AG10803 (cell line): ENCODE measurements around the gene HNRNPCL4.
"Not testable (repeated sequence)": the region's sequence is repeated elsewhere in the genome, so short reads cannot be mapped to it uniquely, and the experiment has no call there.

Experiments used
- DNase-seq: peaks from one replicate; pipeline ENCODE4 v3.0.0; 2010; ENCODE audit warnings: low read depth
- H3K4me3 ChIP-seq: 2 replicates; pipeline ENCODE4 v1.5.1; 2011; ENCODE audit warnings: mild to moderate bottlenecking, low read length, control low read depth

HNRNPCL4 gene

DNA sequence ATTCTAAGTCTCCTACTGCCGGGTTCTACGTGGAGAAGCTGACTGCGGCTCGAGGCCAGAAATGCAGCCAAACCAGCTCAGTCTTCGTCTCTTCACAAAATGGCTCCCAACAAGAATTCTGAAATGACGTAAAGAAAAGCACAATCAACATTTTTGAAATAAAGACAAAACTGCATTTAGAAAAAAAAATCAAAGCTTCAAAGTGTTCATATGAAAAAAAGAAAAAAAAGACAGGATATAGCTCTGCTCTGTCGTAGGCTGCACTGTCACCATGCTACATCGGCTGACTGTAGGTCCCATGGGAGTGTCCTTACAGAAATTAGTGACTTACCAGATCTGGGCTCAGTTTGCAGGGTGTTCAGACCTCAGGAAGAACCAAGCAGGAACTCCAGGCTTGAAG is at the start of gene HNRNPCL4:
TSS of gene HNRNPCL4 (minus strand) at position 101 of the 400 bp plus-strand sequence. CDS start 164 bp downstream, outside the sequence.
- H3K4me3 ChIP-seq, DNase-seq: not testable (repeated sequence)

DNA sequence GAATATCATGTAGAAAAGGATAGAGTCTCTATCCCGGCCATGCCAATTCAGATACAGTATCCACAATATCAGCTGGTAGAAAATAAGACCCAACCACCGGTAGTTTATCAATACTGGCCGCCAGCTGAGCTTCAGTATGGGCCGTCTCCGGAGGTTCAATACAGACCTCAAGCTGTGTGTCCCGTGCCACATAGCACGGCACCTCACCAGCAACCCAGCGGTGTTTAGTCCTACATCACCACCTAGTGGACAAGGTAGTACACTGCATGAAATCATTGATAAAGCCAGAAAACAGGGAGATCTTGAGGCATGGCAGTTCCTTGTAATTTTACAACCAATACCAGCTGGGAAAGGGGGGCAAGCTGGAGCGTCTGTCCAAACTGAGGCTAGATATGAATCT is 43.3 kb upstream of the HNRNPCL4 start:
- H3K4me3 ChIP-seq, DNase-seq: not testable (repeated sequence)

DNA sequence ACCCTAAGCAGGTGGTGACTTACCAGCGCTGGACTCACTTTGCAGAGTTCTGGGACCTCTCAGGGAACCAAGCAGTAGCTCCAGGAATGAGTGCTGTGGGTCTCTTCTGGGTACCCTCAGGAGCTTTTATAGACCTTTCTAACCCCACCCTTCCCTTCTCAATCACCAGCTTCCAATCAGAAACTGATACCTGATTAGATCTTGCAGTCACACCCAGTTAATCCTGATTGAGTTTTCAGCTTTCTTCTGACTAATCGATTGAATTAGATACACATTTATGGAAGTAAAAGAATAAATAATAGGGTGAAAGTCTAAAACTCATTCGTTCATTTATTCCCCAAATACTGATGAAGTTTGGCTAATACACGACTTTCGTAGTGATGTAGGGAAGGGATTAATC is 35.9 kb upstream of the HNRNPCL4 start, which contains the start of gene PRAMEF13:
TSS of gene PRAMEF13 (minus strand) at position 101 of the 400 bp plus-strand sequence. CDS start 1,820 bp downstream, outside the sequence.
- DNase-seq, H3K4me3 ChIP-seq: not testable (repeated sequence)

DNA sequence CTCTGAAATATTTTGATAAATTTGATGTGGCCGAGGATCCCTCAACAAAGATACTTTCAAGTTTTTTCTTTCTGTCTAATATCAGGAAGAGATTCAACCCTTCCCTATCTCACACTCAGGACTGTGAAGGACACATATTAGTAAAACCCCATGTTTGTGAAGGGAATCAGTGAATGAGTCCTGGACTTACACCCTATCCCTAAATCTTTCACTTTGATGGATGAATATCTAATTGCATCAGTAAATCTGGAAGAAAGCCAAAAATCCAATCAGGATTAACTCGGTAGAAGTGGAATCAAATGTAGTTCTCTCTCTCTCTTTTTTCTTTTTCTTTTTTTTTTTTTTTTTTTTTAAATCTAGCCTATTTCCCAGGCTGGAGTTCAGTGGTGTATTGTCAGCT is 6.1 kb upstream of the HNRNPCL4 start, which contains the start of gene PRAMEF9:
TSS of gene PRAMEF9 (plus strand) at position 301 of the 400 bp plus-strand sequence. CDS start 3,433 bp downstream, outside the sequence.
- H3K4me3 ChIP-seq, DNase-seq: not testable (repeated sequence)

DNA sequence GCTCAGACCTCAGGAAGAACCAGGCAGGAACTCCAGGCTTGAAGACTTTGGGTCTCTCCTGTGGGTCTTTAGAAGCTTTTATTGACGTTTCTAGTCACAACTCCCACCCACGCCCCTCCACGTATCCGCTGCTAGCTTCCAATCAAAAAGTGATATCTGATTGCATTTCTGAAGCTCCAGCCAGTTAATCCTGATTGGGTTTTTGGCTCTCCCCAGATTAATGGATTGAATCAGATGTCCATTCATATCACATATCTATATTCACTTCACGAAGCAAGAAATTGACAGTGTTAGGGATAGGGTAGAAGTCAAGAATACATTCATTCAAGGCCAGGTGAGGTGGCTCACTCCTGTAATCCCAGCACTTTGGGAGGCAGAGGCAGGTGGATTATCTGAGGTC is 9.5 kb downstream of the HNRNPCL4 start, which contains the start of gene PRAMEF26:
TSS of gene PRAMEF26 (minus strand) at position 101 of the 400 bp plus-strand sequence. CDS start 2,914 bp downstream, outside the sequence.
- DNase-seq, H3K4me3 ChIP-seq: not testable (repeated sequence)

DNA sequence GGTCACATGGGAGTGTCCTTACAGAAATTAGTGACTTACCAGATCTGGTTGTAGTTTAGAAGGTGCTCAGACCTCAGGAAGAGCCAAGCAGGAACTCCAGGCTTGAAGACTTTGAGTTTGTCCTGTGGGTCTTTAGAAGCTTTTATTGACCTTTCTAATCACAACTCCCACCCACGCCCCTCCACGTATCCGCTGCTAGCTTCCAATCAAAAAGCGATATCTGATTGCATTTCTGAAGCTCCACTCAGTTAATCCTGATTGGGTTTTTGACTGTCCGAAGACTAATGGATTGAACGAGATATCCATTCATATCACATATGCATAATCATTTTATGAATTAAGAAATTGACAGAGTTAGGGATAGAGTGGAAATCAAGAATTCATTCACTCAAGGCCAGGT is 48.7 kb downstream of the HNRNPCL4 start, which contains the start of gene HNRNPCL2:
TSS of gene HNRNPCL2 (minus strand) at position 101 of the 400 bp plus-strand sequence. CDS start 454 bp downstream, outside the sequence.
- DNase-seq, H3K4me3 ChIP-seq: not testable (repeated sequence)
